ENCODE measurements around the gene SREK1IP1.

DNA sequence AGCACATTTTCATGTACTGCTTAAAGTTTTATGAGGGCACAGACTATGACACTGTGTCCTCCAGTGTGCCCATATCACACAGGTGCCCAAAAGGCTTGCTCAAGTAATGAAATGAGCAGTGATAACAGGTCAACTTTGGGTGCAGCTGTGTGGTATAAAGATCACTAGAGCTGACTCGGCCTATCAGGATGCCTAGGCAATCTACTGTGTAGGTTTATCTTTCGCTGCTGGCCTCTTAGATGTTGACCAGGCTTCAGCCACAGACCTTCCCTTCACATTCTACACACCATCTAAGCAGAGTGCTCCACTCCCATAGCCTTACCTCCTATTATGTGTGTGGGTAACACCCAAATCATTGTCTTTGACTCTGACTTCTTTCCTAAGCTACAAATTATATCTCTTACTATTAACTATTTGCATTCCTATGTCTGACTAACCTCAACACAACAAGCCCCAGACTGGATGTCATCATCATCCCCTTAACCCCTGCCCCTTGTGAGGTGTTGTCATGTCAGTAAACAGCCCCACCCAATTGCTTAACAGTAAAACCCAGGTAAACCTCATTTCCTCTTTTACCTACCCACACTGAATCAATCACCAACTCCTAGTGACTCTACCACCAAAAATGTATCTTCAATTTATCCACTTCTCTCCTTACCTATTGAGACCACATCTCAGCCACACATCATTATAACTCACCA is 2.5 kb downstream of the SREK1IP1 start:
- TF ChIP-seq, protein P1, sequence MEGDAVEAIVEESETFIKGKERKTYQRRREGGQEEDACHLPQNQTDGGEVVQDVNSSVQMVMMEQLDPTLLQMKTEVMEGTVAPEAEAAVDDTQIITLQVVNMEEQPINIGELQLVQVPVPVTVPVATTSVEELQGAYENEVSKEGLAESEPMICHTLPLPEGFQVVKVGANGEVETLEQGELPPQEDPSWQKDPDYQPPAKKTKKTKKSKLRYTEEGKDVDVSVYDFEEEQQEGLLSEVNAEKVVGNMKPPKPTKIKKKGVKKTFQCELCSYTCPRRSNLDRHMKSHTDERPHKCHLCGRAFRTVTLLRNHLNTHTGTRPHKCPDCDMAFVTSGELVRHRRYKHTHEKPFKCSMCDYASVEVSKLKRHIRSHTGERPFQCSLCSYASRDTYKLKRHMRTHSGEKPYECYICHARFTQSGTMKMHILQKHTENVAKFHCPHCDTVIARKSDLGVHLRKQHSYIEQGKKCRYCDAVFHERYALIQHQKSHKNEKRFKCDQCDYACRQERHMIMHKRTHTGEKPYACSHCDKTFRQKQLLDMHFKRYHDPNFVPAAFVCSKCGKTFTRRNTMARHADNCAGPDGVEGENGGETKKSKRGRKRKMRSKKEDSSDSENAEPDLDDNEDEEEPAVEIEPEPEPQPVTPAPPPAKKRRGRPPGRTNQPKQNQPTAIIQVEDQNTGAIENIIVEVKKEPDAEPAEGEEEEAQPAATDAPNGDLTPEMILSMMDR (IDR thresholded peaks at IDR 0.05; ENCODE audit: low read length), result no peak
- TF ChIP-seq EZH2 (optimal IDR thresholded peaks at IDR 0.05; ENCODE audit: low read depth, low read length), result no peak

Data from MM.1S (cell line).